ENCODE measurements around the gene BCDIN3D.

GRCh38 chr12:49827401-49828099 is 15.4 kb downstream of the BCDIN3D start:
- TF ChIP-seq CTCF (IDR thresholded peaks at IDR 0.05) (no peak), POLR2A (IDR thresholded peaks at IDR 0.05; ENCODE audit: low read depth) (peak; percentile 13)

Data from esophagus muscularis mucosa (tissue), 3 donors.